ENCODE data around the gene STON2. TPM values are rescaled to one million over a fixed set of nuclear protein-coding genes. Genes with fewer than 3 reads are reported as not detected.

STON2 gene
- total and polyA plus RNA-seq, 2 of the 13 experiments (the other 11 are each of a cell fraction or from before 2014, with no cell fraction given): 2.1 to 11.0 TPM

DNA sequence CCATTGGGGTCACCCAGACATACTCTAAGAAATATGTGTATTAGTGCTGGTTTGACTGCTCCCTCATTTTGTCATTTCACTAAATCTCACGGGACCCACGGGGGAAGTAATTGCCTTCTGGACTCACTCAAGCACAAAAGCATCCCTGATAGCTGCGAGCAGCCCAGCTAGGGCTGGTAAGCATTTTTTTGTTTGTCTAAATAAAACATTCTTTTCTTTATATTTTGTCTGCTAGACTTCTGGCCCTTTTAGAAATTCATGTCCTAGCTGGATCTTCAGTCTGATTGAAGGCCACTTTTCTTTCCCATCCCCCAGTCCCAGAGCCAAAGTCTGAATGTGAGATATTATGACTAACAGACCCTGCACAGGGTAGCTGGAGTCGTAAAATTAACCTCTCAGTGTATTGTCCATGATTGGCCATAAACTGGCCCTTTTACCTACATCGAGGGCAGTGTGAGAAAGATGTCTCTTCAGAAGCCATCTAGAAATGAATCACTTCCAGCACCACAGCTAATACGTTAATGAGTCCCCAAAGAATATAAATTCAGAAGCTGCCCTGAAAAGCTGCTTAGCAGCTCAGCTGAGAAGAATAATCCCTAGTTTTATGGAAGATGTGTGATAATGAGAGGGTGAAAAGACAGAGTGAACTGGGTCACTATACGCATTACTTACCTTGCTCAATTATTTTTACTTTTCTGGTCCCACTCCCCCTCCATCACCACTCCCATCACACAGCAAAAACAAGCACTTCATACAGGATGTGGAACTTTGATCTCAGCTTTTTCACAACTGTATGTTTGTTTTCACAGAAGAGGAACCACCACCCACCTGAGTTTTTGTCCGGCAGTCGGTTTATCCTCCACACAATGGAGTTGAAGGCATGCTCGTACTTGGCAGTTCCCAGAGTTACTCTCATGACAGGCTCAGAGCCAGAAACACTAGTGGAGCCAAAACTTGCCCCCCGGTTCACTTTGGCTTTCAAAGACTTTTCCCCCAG lies 123.8 kb downstream of the STON2 start (continued):
- TF ChIP-seq ZMYM4 (CRISPR knock-in tag; IDR thresholded peaks at IDR 0.05) (peak; percentile 23; the same call in 1 of the 2 replicates), ZNF292 (CRISPR knock-in tag; IDR thresholded peaks at IDR 0.05; ENCODE audit: borderline replicate concordance, low read depth) (no peak), SP2 (CRISPR knock-in tag; IDR thresholded peaks at IDR 0.05) (no peak)

DNA sequence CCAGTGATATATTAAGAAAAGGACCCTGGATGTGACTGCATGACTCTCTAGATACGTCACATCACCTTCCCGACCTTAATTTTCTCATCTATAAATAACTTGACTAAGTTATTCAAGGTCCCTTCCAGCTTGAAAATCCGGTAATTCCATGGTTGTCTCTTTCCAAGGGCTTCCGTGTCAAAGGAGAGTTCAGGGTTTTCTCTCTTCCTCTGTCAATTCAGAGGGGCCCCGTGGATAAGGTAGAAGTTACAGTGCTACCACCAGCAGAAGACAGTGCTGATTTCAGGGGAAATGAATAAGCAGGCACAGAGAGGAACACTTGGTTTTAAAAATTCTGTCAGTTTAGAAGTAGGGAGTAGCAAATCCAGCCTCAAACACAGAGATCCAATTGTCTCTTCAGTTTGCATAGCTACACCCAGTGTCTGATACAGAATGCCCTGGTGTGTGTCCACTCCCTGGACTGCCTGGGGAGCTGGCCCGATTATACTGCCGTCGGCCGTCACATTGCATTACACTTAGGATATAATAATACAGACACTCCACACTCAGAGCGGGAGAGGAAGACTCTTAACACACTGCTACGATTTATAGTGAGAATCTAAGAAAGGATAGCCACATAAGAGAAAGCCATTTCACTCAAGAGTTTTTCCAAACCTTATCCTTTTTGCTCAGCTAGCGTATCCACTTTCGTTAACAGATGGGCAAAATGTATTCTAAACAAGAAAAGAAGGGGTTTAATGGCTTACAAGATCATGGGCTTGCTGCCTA lies 124.6 kb downstream of the STON2 start:
- FAIRE-seq (no peak), DNase-seq (ENCODE audit: low spot score) (no peak), ATAC-seq (no peak)
- Histone ChIP-seq H3K27me3 (ENCODE audit: control insufficient read depth in 1 of 2, insufficient read depth in 2 of 2, low read length in 2 of 2) (no peaks in the 10 kb centered on the region), H3K9me3 (ENCODE audit: low read length) (no peaks in the 10 kb centered on the region), H3K4me3 (replicated peaks in 1 of 3; ENCODE audit: insufficient read depth in 1 of 3, low read depth in 2 of 3, low read length in 3 of 3) (no peak overlapping the region), H2AFZ (ENCODE audit: low read length) (no peak overlapping the region), H3K27ac (ENCODE audit: extremely low read length, insufficient read depth, low read length) (no peak overlapping the region), H3K4me2 (ENCODE audit: low read depth, low read length) (no peak overlapping the region), H3K9ac (ENCODE audit: insufficient read depth, low read depth, low read length) (no peak overlapping the region), H3K79me2 (ENCODE audit: insufficient read depth, low read length) (no peaks in the 10 kb centered on the region), H4K20me1 (ENCODE audit: insufficient read depth, low read length) (no peaks in the 10 kb centered on the region), H3K4me1 (ENCODE audit: insufficient read depth, low read length) (peaks cover 20% of the 10 kb centered on the region), H3K36me3 (replicated peaks in 1 of 2; ENCODE audit: control insufficient read depth in 1 of 2, insufficient read depth in 2 of 2, low read length in 2 of 2) (no peaks in the 10 kb centered on the region; a peak in 1 of 5 replicates)
- ChIA-PET POLR2A (interaction anchor here (1.6 kb wide), 1 partner anchor 55 kb away, joined by 4 read pairs; the partner anchor contains the start of gene GTF2A1), CTCF (ENCODE audit: low intra/inter-chr PET ratio, low total read pairs) (no interaction called here)
- whole genome bisulfite sequencing (ENCODE audit: low lambda C conversion rate): 92% methylated on average over 13 of the region's 13 CpGs
- intact Hi-C loops (cut with micrococcal nuclease; ENCODE audit: unreplicated experiment): no loop called here
- no TSS peak for BruUV-seq (replicated peaks)
- in situ Hi-C loops (cut with HindIII; ENCODE audit: extremely low pct_ligation_motif_present, low pct_unique_long_range_greater_than_20kb): no loop called here
- TF ChIP-seq, protein P1, sequence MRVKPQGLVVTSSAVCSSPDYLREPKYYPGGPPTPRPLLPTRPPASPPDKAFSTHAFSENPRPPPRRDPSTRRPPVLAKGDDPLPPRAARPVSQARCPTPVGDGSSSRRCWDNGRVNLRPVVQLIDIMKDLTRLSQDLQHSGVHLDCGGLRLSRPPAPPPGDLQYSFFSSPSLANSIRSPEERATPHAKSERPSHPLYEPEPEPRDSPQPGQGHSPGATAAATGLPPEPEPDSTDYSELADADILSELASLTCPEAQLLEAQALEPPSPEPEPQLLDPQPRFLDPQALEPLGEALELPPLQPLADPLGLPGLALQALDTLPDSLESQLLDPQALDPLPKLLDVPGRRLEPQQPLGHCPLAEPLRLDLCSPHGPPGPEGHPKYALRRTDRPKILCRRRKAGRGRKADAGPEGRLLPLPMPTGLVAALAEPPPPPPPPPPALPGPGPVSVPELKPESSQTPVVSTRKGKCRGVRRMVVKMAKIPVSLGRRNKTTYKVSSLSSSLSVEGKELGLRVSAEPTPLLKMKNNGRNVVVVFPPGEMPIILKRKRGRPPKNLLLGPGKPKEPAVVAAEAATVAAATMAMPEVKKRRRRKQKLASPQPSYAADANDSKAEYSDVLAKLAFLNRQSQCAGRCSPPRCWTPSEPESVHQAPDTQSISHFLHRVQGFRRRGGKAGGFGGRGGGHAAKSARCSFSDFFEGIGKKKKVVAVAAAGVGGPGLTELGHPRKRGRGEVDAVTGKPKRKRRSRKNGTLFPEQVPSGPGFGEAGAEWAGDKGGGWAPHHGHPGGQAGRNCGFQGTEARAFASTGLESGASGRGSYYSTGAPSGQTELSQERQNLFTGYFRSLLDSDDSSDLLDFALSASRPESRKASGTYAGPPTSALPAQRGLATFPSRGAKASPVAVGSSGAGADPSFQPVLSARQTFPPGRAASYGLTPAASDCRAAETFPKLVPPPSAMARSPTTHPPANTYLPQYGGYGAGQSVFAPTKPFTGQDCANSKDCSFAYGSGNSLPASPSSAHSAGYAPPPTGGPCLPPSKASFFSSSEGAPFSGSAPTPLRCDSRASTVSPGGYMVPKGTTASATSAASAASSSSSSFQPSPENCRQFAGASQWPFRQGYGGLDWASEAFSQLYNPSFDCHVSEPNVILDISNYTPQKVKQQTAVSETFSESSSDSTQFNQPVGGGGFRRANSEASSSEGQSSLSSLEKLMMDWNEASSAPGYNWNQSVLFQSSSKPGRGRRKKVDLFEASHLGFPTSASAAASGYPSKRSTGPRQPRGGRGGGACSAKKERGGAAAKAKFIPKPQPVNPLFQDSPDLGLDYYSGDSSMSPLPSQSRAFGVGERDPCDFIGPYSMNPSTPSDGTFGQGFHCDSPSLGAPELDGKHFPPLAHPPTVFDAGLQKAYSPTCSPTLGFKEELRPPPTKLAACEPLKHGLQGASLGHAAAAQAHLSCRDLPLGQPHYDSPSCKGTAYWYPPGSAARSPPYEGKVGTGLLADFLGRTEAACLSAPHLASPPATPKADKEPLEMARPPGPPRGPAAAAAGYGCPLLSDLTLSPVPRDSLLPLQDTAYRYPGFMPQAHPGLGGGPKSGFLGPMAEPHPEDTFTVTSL (CRISPR knock-in tag; IDR thresholded peaks at IDR 0.05; ENCODE audit: borderline replicate concordance): no peak
- no peak for TF ChIP-seq HOXA3 (CRISPR knock-in tag; IDR thresholded peaks at IDR 0.05)
- TF ChIP-seq ASH2L (IDR thresholded peaks at IDR 0.05; ENCODE audit: insufficient read length, low read depth, low read length): no peak
- no peak for TF ChIP-seq POLR2G (IDR thresholded peaks at IDR 0.05; ENCODE audit: low read depth, low read length)
- no peak for TF ChIP-seq TSC22D2 (CRISPR knock-in tag; IDR thresholded peaks at IDR 0.05; ENCODE audit: borderline replicate concordance)
- TF ChIP-seq, protein P2, sequence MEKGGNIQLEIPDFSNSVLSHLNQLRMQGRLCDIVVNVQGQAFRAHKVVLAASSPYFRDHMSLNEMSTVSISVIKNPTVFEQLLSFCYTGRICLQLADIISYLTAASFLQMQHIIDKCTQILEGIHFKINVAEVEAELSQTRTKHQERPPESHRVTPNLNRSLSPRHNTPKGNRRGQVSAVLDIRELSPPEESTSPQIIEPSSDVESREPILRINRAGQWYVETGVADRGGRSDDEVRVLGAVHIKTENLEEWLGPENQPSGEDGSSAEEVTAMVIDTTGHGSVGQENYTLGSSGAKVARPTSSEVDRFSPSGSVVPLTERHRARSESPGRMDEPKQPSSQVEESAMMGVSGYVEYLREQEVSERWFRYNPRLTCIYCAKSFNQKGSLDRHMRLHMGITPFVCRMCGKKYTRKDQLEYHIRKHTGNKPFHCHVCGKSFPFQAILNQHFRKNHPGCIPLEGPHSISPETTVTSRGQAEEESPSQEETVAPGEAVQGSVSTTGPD (CRISPR knock-in tag; IDR thresholded peaks at IDR 0.05): no peak
- TF ChIP-seq, protein P3, sequence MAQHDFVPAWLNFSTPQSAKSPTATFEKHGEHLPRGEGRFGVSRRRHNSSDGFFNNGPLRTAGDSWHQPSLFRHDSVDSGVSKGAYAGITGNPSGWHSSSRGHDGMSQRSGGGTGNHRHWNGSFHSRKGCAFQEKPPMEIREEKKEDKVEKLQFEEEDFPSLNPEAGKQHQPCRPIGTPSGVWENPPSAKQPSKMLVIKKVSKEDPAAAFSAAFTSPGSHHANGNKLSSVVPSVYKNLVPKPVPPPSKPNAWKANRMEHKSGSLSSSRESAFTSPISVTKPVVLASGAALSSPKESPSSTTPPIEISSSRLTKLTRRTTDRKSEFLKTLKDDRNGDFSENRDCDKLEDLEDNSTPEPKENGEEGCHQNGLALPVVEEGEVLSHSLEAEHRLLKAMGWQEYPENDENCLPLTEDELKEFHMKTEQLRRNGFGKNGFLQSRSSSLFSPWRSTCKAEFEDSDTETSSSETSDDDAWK (CRISPR knock-in tag; IDR thresholded peaks at IDR 0.05): no peak
